ENCODE data around the gene EBP.
"Not testable (repeated sequence)": the region's sequence is repeated elsewhere in the genome, so short reads cannot be mapped to it uniquely, and the experiment has no call there.

EBP gene

GRCh38 chrX:48525853-48526252, 4.2 kb downstream of the EBP start:
- not testable (repeated sequence) for DNase-seq (ENCODE audit: low read depth in 2 of 2)

GRCh38 chrX:48530736-48531135, 9.1 kb downstream of the EBP start:
- DNase-seq (ENCODE audit: low read depth in 2 of 2), result no peak

- no peak for DNase-seq (ENCODE audit: low read depth in 2 of 2)
Measured at GRCh38 chrX:48531358-48531959, 9.9 kb downstream of the EBP start.

GRCh38 chrX:48532161-48532560, 10.6 kb downstream of the EBP start:
- no peak for DNase-seq (ENCODE audit: low read depth in 2 of 2)

DNA sequence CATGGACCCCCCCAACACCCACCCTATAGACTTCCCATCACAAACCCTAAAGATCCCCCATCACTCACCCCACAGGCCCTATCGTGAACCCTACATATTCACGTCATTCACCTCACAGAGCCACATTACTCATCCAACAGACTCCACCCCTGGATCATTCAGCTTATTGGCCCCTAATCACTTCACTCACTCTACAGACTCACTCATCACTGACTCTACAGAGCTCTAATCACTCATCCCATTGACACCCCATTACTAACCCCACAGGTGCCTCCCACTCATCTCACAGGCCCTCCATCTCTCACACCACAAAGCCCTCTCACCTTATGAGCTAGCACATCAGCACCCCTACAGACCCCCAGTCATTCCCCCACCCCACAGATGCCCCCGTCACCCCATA, 11.6 kb downstream of the EBP start:
- no peak for DNase-seq (ENCODE audit: low read depth in 2 of 2)

GRCh38 chrX:48538641-48539344, 17.2 kb downstream of the EBP start:
- no peak for DNase-seq (ENCODE audit: low read depth in 2 of 2)

- peak; percentile 94 to 95 for DNase-seq (ENCODE audit: low read depth in 2 of 2)
Measured at GRCh38 chrX:48539345-48540027, 17.9 kb downstream of the EBP start, which contains the start of gene TBC1D25. TSS of gene TBC1D25 (plus strand) at chrX:48539714. CDS start at chrX:48539798, 84 bp downstream.

- peak in 1 of 2 donors; percentile 36 for DNase-seq (ENCODE audit: low read depth in 2 of 2)
Measured at GRCh38 chrX:48540028-48540375, 18.4 kb downstream of the EBP start.

- no peak for DNase-seq (ENCODE audit: low read depth in 2 of 2)
Measured at GRCh38 chrX:48540480-48540879, 18.9 kb downstream of the EBP start.

- no peak for DNase-seq (ENCODE audit: low read depth in 2 of 2)
Measured at GRCh38 chrX:48541140-48541814, 19.7 kb downstream of the EBP start.

DNA sequence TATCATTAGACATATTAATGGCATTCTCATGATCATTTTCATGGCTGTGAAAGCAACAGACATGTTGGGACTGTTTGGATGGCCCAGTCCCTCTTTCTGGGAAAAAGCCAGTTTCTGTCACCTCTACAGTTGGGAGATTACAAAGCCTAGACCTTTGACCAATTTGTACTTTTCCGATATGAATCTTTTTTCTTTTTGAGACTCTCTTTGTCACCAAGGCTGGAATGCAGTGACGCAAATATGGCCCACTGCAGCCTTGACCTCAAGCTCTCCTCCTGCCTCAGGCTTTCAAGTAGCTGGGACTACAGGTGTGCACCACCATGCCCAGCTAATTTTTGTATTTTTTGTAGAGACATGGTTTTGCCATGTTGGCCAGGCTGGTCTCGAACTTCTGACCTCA, 27.3 kb downstream of the EBP start:
- DNase-seq (ENCODE audit: low read depth in 2 of 2), result no peak

GRCh38 chrX:48555731-48556325, 34.2 kb downstream of the EBP start:
- DNase-seq (ENCODE audit: low read depth in 2 of 2), result not testable (repeated sequence)

DNA sequence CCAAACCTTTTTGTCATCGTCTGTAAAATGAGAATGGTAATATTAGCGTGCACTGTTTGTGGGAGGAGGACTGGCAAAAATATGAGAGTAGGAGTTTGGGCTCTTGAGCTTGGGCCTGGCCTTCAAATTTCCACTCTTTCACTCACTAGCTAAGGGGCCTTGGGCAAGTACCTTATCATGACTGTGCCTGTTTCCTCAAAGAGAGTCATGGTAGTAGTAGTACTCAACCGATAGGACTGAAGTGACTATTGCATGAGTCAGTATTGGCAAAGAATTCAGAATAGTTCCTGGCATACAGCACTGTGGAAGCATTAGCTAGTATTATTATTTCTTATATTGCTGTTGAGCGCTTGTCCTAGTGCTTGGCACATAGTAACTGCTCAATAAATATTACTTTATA, 36.7 kb downstream of the EBP start:
- DNase-seq (ENCODE audit: low read depth in 2 of 2), result no peak

DNA sequence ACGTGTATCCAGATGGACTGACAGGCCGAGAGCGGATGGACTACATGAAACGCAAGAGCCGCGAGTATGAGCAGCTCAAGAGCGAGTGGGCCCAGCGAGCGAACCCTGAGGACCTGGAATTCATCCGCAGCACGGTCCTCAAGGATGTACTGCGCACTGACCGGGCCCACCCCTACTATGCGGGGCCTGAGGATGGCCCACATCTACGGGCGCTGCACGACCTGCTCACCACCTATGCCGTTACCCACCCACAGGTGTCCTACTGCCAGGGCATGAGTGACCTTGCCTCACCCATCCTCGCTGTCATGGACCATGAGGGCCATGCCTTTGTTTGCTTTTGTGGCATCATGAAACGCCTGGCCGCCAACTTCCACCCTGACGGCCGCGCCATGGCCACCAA, 38.0 kb downstream of the EBP start:
- no peak for DNase-seq (ENCODE audit: low read depth in 2 of 2)

DNA sequence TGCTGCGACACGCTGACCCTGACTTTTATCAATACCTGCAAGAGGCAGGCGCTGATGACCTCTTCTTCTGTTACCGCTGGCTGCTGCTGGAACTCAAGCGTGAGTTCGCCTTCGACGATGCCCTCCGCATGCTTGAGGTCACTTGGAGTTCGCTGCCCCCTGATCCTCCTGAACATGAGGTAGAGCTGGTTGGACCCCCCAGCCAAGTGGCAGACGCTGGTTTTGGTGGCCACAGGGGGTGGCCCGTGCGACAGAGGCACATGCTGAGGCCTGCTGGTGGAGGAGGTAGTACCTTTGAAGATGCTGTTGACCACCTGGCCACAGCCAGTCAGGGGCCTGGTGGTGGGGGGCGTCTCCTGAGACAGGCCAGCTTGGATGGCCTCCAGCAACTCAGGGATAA, 38.4 kb downstream of the EBP start:
- DNase-seq (ENCODE audit: low read depth in 2 of 2), result no peak

DNA sequence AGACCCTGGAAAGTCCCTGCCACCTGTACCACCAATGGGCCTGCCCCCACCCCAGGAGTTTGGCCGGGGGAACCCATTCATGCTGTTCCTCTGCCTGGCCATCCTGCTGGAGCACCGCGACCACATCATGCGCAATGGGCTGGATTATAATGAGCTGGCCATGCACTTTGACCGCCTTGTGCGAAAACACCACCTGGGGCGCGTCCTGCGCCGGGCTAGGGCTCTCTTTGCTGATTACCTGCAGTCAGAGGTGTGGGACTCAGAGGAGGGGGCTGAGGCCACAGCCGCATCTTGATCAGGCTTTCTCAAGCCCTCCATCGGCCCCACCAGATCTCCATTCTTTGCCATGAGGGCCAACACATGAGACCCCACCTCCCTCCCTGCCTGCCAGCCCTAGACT, 39.1 kb downstream of the EBP start:
- no peak for DNase-seq (ENCODE audit: low read depth in 2 of 2)

- DNase-seq (ENCODE audit: low read depth in 2 of 2), result no peak
Measured at GRCh38 chrX:48569958-48570357, 48.4 kb downstream of the EBP start.

GRCh38 chrX:48573690-48574269, 52.2 kb downstream of the EBP start:
- DNase-seq (ENCODE audit: low read depth in 2 of 2), result no peak

DNA sequence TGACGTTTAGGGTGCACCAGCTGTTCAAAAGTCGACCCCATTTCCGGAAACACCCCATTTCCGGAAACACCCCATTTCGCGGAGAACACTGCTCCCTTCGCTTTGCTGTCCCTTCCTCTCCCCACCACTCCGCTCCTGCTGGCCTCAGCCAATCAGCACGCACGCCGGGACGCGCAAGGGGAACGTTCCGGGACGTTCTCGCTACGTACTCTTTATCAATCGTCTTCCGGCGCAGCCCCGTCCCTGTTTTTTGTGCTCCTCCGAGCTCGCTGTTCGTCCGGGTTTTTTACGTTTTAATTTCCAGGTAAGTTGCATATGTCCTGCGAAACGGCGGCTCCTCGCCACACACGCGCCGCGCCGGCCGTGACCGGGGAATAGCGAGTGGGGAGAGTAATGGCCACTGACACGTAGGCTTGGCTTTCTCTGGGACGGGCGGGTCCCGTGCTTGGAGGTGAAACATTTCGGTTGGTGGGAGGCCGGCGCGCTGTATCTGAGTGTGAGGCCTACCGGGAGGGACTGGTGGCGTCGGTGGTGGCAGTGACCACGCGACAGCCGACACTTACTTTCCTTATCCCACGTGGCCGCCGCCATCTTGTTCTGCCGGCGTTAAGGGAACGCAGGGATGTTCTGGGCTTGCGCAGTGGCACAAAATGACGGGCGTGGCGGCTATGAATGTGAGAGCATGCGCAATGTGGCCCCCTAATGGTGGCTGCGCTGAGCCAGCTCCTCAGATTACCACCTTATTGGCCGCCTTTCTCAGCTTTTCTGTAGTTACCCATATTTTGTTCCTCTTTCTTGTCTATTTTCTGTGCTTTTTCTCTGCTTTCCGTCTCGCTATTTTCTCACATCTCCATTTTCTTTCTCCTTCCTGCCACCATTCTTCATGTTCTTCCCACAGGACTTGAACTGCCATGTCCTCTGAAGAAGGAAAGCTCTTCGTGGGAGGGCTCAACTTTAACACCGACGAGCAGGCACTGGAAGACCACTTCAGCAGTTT, 53.0 kb downstream of the EBP start, which contains the start of gene RBM3:
TSS of gene RBM3 (plus strand) at position 215 of the 997 bp plus-strand sequence. CDS start at position 912, 697 bp downstream.
- DNase-seq (ENCODE audit: low read depth in 2 of 2), result peak; percentile 86 to 89

DNA sequence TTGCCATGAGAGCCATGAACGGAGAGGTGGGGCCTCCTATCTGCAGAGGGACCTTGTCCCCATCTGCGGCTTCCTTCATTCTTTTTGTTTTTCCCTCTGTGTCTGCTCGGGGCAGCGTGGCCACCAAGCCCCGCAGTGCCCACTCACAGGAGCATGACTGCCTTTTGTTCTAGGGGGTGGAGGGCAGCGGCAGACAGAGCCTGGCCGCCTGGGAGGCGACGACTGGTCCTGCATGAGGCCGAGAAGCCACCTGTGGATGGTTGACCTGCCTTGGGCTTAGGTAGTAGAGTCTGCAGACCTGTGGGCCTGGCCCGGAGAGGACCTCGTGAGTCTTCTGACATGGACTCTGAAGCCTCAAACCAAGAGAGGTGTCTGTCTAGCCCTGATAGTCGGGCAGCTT, 54.0 kb downstream of the EBP start:
- no peak for DNase-seq (ENCODE audit: low read depth in 2 of 2)
